Stimulated activated CD4-positive, alpha-beta T cell treated with anti-CD3 and anti-CD28 coated beads, Interleukin-4, amount 100 ng/mL, for 48 hours (primary cell): ENCODE data around the gene DLEC1.
"Not testable (repeated sequence)": the region's sequence is repeated elsewhere in the genome, so short reads cannot be mapped to it uniquely, and the experiment has no call there.

Experiments
- DNase-seq, 2 donors: peaks; one replicate each; pipeline ENCODE4 v3.0.0-alpha.2; 2020; ENCODE audit warnings: low read depth in 2 of 2

The DLEC1 gene

GRCh38 chr3:38084334-38085310, 45.6 kb downstream of the DLEC1 start:
- no peak for DNase-seq

GRCh38 chr3:38085311-38085942, 46.4 kb downstream of the DLEC1 start:
- no peak for DNase-seq

GRCh38 chr3:38085943-38086324, 46.9 kb downstream of the DLEC1 start:
- DNase-seq = no peak

GRCh38 chr3:38086496-38086895, 47.5 kb downstream of the DLEC1 start:
- DNase-seq = no peak

- DNase-seq = not testable (repeated sequence)
These were observed 48.3 kb downstream of the DLEC1 start for GRCh38 chr3:38087278-38087677.

- no peak for DNase-seq
These were observed 49.4 kb downstream of the DLEC1 start for GRCh38 chr3:38088126-38089078.

GRCh38 chr3:38089163-38089562, 50.2 kb downstream of the DLEC1 start:
- DNase-seq = no peak

- DNase-seq = no peak
These were observed 51.4 kb downstream of the DLEC1 start for GRCh38 chr3:38090453-38090852.

- no peak for DNase-seq
These were observed 56.0 kb downstream of the DLEC1 start for GRCh38 chr3:38094999-38095398.

- DNase-seq = no peak
These were observed 56.9 kb downstream of the DLEC1 start for GRCh38 chr3:38095669-38096483.

GRCh38 chr3:38097446-38098375, 58.7 kb downstream of the DLEC1 start:
- no peak for DNase-seq

GRCh38 chr3:38098376-38098723, 59.3 kb downstream of the DLEC1 start:
- DNase-seq = no peak

GRCh38 chr3:38099518-38099917, 60.5 kb downstream of the DLEC1 start:
- no peak for DNase-seq

- no peak for DNase-seq
These were observed 61.5 kb downstream of the DLEC1 start for GRCh38 chr3:38100498-38100897.

- no peak for DNase-seq
These were observed 62.9 kb downstream of the DLEC1 start for GRCh38 chr3:38101811-38102443.

GRCh38 chr3:38102444-38102814, 63.4 kb downstream of the DLEC1 start:
- no peak for DNase-seq

- DNase-seq = no peak
These were observed 66.5 kb downstream of the DLEC1 start for GRCh38 chr3:38105525-38105924.

- DNase-seq = no peak
These were observed 69.1 kb downstream of the DLEC1 start for GRCh38 chr3:38107911-38108648.
